ENCODE results near the gene DISC1. TPM values are rescaled to one million over a fixed set of nuclear protein-coding genes. Genes with fewer than 3 reads are reported as not detected.

Gene DISC1
- total RNA-seq, 1 experiment from 2014 or later: 0.36 TPM

DNA sequence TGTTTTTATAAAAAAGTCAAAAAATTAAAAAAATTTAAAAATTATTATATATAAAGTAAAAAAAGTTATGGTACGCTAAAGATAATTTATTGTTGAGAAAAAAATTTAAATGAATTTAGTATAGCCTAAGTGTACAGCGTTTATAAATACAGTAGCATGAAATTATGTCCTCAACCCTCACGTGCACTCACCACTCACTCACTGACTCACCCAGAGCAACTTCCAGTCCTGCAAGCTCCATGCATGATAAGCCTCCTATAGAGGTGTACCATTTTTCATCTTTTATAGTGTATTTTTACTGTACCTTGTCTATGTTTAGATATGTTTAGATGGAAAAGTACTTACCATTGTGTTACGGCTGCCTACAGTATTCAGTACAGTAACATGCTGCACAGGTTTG, 5.1 kb downstream of the DISC1 start:
- DNase-seq (ENCODE audit: low read depth, low spot score): no peak
- no peak for ATAC-seq
- no peak overlapping the region for H3K4me3 ChIP-seq (ENCODE audit: low read depth in 2 of 2, low read length in 2 of 2)
- intact Hi-C loops (cut with micrococcal nuclease; ENCODE audit: unreplicated experiment) (no loop called here), in situ Hi-C loops (cut with HindIII; ENCODE audit: low pct_unique_long_range_greater_than_20kb, low sequenced_read_pairs) (no loop called here)
- H3K36me3 ChIP-seq (ENCODE audit: control insufficient read depth, insufficient read depth, low read length): no peaks in the 10 kb centered on the region
- CTCF ChIA-PET: no interaction called here
- no peaks in the 10 kb centered on the region for H3K4me1 ChIP-seq (ENCODE audit: control insufficient read depth, insufficient read depth, low read length)
- peaks cover 4% of the 10 kb centered on the region; the same call in 1 of the 2 replicates for H3K27me3 ChIP-seq (ENCODE audit: control insufficient read depth, insufficient read depth, low read length)
- POLR2A ChIA-PET: no interaction called here
- no peak overlapping the region for H3K27ac ChIP-seq (ENCODE audit: low read length)
- TF ChIP-seq, protein P1, sequence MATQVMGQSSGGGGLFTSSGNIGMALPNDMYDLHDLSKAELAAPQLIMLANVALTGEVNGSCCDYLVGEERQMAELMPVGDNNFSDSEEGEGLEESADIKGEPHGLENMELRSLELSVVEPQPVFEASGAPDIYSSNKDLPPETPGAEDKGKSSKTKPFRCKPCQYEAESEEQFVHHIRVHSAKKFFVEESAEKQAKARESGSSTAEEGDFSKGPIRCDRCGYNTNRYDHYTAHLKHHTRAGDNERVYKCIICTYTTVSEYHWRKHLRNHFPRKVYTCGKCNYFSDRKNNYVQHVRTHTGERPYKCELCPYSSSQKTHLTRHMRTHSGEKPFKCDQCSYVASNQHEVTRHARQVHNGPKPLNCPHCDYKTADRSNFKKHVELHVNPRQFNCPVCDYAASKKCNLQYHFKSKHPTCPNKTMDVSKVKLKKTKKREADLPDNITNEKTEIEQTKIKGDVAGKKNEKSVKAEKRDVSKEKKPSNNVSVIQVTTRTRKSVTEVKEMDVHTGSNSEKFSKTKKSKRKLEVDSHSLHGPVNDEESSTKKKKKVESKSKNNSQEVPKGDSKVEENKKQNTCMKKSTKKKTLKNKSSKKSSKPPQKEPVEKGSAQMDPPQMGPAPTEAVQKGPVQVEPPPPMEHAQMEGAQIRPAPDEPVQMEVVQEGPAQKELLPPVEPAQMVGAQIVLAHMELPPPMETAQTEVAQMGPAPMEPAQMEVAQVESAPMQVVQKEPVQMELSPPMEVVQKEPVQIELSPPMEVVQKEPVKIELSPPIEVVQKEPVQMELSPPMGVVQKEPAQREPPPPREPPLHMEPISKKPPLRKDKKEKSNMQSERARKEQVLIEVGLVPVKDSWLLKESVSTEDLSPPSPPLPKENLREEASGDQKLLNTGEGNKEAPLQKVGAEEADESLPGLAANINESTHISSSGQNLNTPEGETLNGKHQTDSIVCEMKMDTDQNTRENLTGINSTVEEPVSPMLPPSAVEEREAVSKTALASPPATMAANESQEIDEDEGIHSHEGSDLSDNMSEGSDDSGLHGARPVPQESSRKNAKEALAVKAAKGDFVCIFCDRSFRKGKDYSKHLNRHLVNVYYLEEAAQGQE (IDR thresholded peaks at IDR 0.05; ENCODE audit: insufficient read depth in 1 of 2, low read depth in 2 of 2, low read length in 1 of 2): no peak
- TF ChIP-seq, protein P2, sequence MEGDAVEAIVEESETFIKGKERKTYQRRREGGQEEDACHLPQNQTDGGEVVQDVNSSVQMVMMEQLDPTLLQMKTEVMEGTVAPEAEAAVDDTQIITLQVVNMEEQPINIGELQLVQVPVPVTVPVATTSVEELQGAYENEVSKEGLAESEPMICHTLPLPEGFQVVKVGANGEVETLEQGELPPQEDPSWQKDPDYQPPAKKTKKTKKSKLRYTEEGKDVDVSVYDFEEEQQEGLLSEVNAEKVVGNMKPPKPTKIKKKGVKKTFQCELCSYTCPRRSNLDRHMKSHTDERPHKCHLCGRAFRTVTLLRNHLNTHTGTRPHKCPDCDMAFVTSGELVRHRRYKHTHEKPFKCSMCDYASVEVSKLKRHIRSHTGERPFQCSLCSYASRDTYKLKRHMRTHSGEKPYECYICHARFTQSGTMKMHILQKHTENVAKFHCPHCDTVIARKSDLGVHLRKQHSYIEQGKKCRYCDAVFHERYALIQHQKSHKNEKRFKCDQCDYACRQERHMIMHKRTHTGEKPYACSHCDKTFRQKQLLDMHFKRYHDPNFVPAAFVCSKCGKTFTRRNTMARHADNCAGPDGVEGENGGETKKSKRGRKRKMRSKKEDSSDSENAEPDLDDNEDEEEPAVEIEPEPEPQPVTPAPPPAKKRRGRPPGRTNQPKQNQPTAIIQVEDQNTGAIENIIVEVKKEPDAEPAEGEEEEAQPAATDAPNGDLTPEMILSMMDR (IDR thresholded peaks at IDR 0.05): no peak
- TF ChIP-seq TCF7L2 (IDR thresholded peaks at IDR 0.05; ENCODE audit: low read depth, low read length): no peak
- TF ChIP-seq SIN3A (IDR thresholded peaks at IDR 0.05; ENCODE audit: borderline replicate concordance, insufficient read depth, low read depth, low read length): no peak
- TF ChIP-seq POLR2AphosphoS5 (IDR thresholded peaks at IDR 0.05; ENCODE audit: low read depth, low read length): no peak
- BruUV-seq (replicated peaks): no TSS peak
- H3K9me3 ChIP-seq (ENCODE audit: control insufficient read depth, insufficient read depth, low read depth, low read length): no peaks in the 10 kb centered on the region

DNA sequence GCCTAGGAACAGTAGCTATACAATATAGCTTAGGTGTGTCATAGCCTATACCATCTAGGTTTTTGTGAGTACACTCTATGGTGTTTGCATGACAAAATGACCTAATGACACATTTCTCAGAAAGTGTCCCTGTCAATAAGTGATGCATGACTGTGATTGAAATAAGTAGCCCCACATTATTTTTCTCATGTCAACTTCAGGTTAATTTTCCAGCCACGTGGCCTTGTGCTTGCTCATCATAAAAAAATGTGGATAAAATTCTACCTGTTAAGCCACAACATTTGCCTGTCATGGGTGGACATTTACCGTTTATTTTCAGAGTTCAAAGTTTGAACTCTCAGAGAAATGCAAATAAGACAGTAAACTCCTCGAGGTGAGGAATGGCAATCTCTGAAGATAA, 5.5 kb downstream of the DISC1 start:
- POLR2A ChIA-PET: no interaction called here
- in situ Hi-C loops (cut with HindIII; ENCODE audit: low pct_unique_long_range_greater_than_20kb, low sequenced_read_pairs) (no loop called here), intact Hi-C loops (cut with micrococcal nuclease; ENCODE audit: unreplicated experiment) (no loop called here)
- Histone ChIP-seq H3K36me3 (ENCODE audit: control insufficient read depth, insufficient read depth, low read length) (no peaks in the 10 kb centered on the region), H3K27ac (ENCODE audit: low read length) (no peak overlapping the region), H3K27me3 (ENCODE audit: control insufficient read depth, insufficient read depth, low read length) (peaks cover 4% of the 10 kb centered on the region; the same call in 1 of the 2 replicates), H3K9me3 (ENCODE audit: control insufficient read depth, insufficient read depth, low read depth, low read length) (no peaks in the 10 kb centered on the region), H3K4me1 (ENCODE audit: control insufficient read depth, insufficient read depth, low read length) (no peaks in the 10 kb centered on the region), H3K4me3 (ENCODE audit: low read depth in 2 of 2, low read length in 2 of 2) (no peak overlapping the region)
- CTCF ChIA-PET: no interaction called here
- ATAC-seq (no peak), DNase-seq (ENCODE audit: low read depth, low spot score) (no peak)
- no TSS peak for BruUV-seq (replicated peaks)
- TF ChIP-seq TCF7L2 (IDR thresholded peaks at IDR 0.05; ENCODE audit: low read depth, low read length): no peak
- no peak for TF ChIP-seq POLR2AphosphoS5 (IDR thresholded peaks at IDR 0.05; ENCODE audit: low read depth, low read length)
- no peak for TF ChIP-seq SIN3A (IDR thresholded peaks at IDR 0.05; ENCODE audit: borderline replicate concordance, insufficient read depth, low read depth, low read length)
- TF ChIP-seq, protein P2 (IDR thresholded peaks at IDR 0.05): no peak
- TF ChIP-seq, protein P1 (IDR thresholded peaks at IDR 0.05; ENCODE audit: insufficient read depth in 1 of 2, low read depth in 2 of 2, low read length in 1 of 2): no peak
